ENCODE results near the gene MDM2.

The MDM2 gene

DNA sequence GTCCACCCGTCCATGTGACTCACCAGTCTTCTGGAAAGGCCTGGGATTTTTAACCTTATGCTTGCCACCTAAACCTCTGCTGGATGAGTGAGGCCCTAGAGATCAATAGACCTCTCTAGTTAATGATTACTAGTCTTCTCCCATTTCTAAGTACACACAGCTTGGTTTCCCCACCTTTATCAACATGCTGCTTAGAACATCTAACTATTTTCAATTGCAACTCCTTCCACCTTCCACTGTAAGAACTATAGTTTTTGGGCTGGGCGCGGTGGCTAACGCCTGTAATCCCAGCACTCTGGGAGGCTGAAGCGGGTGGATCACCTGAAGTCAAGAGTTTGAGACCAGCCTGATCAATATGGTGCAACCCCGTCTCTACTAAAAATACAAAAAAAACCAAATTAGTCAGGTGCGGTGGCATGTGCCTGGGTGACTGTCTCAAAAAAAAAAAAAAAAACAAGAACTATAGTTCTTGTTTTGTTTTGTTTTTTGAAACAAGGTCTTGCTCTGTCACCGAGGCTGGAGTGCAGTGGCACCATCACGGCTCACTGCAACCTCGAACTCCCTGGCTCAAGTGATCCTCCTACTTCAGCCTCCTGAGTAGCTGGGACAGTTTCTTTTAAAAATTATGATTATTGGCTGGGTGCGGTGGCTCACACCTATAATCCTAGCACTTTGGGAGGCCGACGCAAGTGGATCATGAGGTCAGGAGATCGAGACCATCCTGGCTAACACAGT, 18.7 kb upstream of the MDM2 start:
- no peak for TF ChIP-seq EZH2 (IDR thresholded peaks at IDR 0.05; ENCODE audit: borderline replicate concordance, low read length)
- no peak for TF ChIP-seq CTCF (IDR thresholded peaks at IDR 0.05; ENCODE audit: low read length)
- H3K79me2 ChIP-seq (ENCODE audit: insufficient read depth, low read length), result no peaks in the 10 kb centered on the region
- no peak overlapping the region for H3K4me2 ChIP-seq (ENCODE audit: low read length)
- no peaks in the 10 kb centered on the region for H3K9me3 ChIP-seq (ENCODE audit: low read length)
- H3K36me3 ChIP-seq (ENCODE audit: insufficient read depth, low read length), result no peaks in the 10 kb centered on the region
- H3F3A ChIP-seq (ENCODE audit: insufficient read depth, low read length), result no peaks in the 10 kb centered on the region; the same call in 1 of the 2 replicates
- peaks cover 93% of the 10 kb centered on the region for H3K4me1 ChIP-seq (ENCODE audit: insufficient read depth, low read length, severe bottlenecking)
- no peaks in the 10 kb centered on the region for H3K9me2 ChIP-seq (ENCODE audit: low read depth, low read length)
- H4K20me1 ChIP-seq (ENCODE audit: insufficient read depth, low read length), result no peaks in the 10 kb centered on the region
- H3K27me3 ChIP-seq (ENCODE audit: insufficient read depth, low read length), result no peaks in the 10 kb centered on the region
- peak overlapping the region; percentile 95 for H3K27ac ChIP-seq (ENCODE audit: low read depth, low read length, poor library complexity, severe bottlenecking)
- no peak overlapping the region for H2AFZ ChIP-seq (ENCODE audit: low read length)
- no peak overlapping the region for H3K4me3 ChIP-seq (ENCODE audit: low read depth, low read length, poor library complexity, severe bottlenecking)
- H3K9ac ChIP-seq (ENCODE audit: low read length), result no peak overlapping the region

DNA sequence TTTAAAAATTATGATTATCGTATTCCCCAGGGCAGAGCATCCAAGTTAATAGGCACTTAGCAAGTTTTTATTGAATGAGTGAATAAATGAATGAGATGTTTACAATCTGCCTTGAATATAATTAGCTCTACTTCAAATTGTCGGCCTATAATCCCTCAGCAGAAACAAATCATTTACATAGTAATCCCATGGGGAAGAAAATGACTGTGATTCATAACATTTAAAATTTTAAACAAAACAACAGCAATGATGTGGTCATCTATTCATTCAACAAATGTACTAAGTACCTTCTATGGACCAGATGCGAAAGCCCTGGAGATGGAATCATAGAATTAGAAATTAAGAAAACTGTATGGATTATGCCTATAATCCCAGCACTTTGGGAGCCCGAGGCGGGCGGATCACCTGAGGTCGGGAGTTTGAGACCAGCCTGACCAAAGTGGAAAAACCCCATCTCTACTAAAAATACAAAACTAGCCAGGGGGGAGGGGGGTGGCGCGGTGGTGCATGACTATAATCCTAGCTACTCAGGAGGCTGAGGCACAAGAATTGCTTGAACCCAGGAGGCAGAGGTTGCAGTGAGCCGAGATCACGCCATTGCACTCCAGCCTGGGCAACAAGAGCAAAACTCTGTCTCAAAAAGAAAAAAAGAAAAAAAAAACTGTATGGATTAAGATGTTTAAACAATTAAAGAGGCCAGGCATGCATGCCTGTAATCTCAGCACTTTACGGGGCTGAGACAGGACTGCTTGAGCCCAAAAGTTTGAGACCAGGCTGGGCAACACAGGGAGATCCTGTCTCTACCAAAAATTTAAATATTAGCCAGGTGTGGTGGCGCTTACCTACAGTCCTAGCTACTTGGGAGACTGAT, 17.7 kb upstream of the MDM2 start:
- Histone ChIP-seq H3K27ac (ENCODE audit: low read depth, low read length, poor library complexity, severe bottlenecking) (peak overlapping the region; percentile 95), H3K36me3 (ENCODE audit: insufficient read depth, low read length) (no peaks in the 10 kb centered on the region), H3K4me1 (ENCODE audit: insufficient read depth, low read length, severe bottlenecking) (peaks cover 93% of the 10 kb centered on the region), H3K4me3 (ENCODE audit: low read depth, low read length, poor library complexity, severe bottlenecking) (no peak overlapping the region), H3K79me2 (ENCODE audit: insufficient read depth, low read length) (no peaks in the 10 kb centered on the region), H3K9me3 (ENCODE audit: low read length) (no peaks in the 10 kb centered on the region), H4K20me1 (ENCODE audit: insufficient read depth, low read length) (no peaks in the 10 kb centered on the region), H3K27me3 (ENCODE audit: insufficient read depth, low read length) (no peaks in the 10 kb centered on the region), H3K9ac (ENCODE audit: low read length) (peak overlapping the region; percentile 12; the same call in 1 of the 2 replicates), H2AFZ (ENCODE audit: low read length) (no peak overlapping the region), H3K4me2 (ENCODE audit: low read length) (no peak overlapping the region), H3K9me2 (ENCODE audit: low read depth, low read length) (no peaks in the 10 kb centered on the region), H3F3A (ENCODE audit: insufficient read depth, low read length) (no peaks in the 10 kb centered on the region; the same call in 1 of the 2 replicates)
- no peak for TF ChIP-seq EZH2 (IDR thresholded peaks at IDR 0.05; ENCODE audit: borderline replicate concordance, low read length)
- no peak for TF ChIP-seq CTCF (IDR thresholded peaks at IDR 0.05; ENCODE audit: low read length)

DNA sequence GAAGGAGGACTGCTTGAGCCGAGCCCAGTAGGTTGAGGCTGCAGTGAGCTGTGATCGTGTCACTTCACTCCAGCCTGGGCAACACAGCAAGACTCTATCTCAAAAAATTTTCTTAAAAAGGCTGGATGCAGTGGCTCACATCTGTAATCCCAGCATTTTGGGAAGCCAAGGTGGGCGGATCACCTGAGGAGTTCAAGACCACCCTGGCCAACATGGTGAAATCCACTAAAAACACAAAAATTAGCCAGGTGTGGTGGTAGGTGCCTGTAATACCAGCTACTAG, 17.1 kb upstream of the MDM2 start:
- no peaks in the 10 kb centered on the region for H3K9me2 ChIP-seq (ENCODE audit: low read depth, low read length)
- no peaks in the 10 kb centered on the region for H4K20me1 ChIP-seq (ENCODE audit: insufficient read depth, low read length)
- peaks cover 87% of the 10 kb centered on the region for H3K4me1 ChIP-seq (ENCODE audit: insufficient read depth, low read length, severe bottlenecking)
- no peak overlapping the region for H3K4me2 ChIP-seq (ENCODE audit: low read length)
- H3K79me2 ChIP-seq (ENCODE audit: insufficient read depth, low read length), result no peaks in the 10 kb centered on the region
- H3K27ac ChIP-seq (ENCODE audit: low read depth, low read length, poor library complexity, severe bottlenecking), result peak overlapping the region; percentile 95
- no peaks in the 10 kb centered on the region for H3K9me3 ChIP-seq (ENCODE audit: low read length)
- no peak for TF ChIP-seq EZH2 (IDR thresholded peaks at IDR 0.05; ENCODE audit: borderline replicate concordance, low read length)
- TF ChIP-seq CTCF (IDR thresholded peaks at IDR 0.05; ENCODE audit: low read length), result no peak
- H3F3A ChIP-seq (ENCODE audit: insufficient read depth, low read length), result no peaks in the 10 kb centered on the region; the same call in 1 of the 2 replicates
- H2AFZ ChIP-seq (ENCODE audit: low read length), result no peak overlapping the region
- no peaks in the 10 kb centered on the region for H3K36me3 ChIP-seq (ENCODE audit: insufficient read depth, low read length)
- no peak overlapping the region for H3K4me3 ChIP-seq (ENCODE audit: low read depth, low read length, poor library complexity, severe bottlenecking)
- no peaks in the 10 kb centered on the region for H3K27me3 ChIP-seq (ENCODE audit: insufficient read depth, low read length)
- H3K9ac ChIP-seq (ENCODE audit: low read length), result peak overlapping the region; percentile 12; the same call in 1 of the 2 replicates

All from OCI-LY1 (cell line).